Subcutaneous abdominal adipose tissue (tissue), 5 donors: Measurements from ENCODE around the gene PCDHGB2.

ENCODE experiments used
- H3K27ac ChIP-seq: one replicate; pipeline ENCODE4 v1.7.0; 2013; ENCODE audit warnings: low read depth, mild to moderate bottlenecking, inconsistent platforms, low read length, moderate library complexity
- H3K27me3 ChIP-seq, 5 donors: one replicate each; pipeline ENCODE4 v1.7.0; 2013; ENCODE audit warnings: low read length in 5 of 5, inconsistent platforms in 1 of 5; ENCODE audit not compliant: control insufficient read depth in 5 of 5, insufficient read depth in 4 of 5
- H3K36me3 ChIP-seq, 5 donors: one replicate each; pipeline ENCODE4 v1.7.0; 2013; ENCODE audit warnings: low read length in 5 of 5; ENCODE audit not compliant: control insufficient read depth in 5 of 5, insufficient read depth in 5 of 5
- H3K4me1 ChIP-seq, 5 donors: one replicate each; pipeline ENCODE4 v1.7.0; 2013; ENCODE audit warnings: low read length in 5 of 5, mild to moderate bottlenecking in 3 of 5, moderate library complexity in 1 of 5; ENCODE audit not compliant: control insufficient read depth in 5 of 5, insufficient read depth in 5 of 5
- H3K4me3 ChIP-seq, 5 donors: one replicate each; pipeline ENCODE4 v1.7.0; 2013; ENCODE audit warnings: low read length in 5 of 5, low read depth in 1 of 5
- H3K9ac ChIP-seq, 5 donors: one replicate each; pipeline ENCODE4 v1.7.0; 2013; ENCODE audit warnings: low read length in 5 of 5, mild to moderate bottlenecking in 4 of 5, moderate library complexity in 3 of 5
- H3K9me3 ChIP-seq, 5 donors: one replicate each; pipeline ENCODE4 v1.7.0; 2013; ENCODE audit warnings: low read length in 5 of 5; ENCODE audit not compliant: control insufficient read depth in 5 of 5
- donor health status: healthy.
- donor health status: healthy.
- donor health status: healthy.
- donor health status: healthy.
- donor health status: healthy.

Gene PCDHGB2

DNA sequence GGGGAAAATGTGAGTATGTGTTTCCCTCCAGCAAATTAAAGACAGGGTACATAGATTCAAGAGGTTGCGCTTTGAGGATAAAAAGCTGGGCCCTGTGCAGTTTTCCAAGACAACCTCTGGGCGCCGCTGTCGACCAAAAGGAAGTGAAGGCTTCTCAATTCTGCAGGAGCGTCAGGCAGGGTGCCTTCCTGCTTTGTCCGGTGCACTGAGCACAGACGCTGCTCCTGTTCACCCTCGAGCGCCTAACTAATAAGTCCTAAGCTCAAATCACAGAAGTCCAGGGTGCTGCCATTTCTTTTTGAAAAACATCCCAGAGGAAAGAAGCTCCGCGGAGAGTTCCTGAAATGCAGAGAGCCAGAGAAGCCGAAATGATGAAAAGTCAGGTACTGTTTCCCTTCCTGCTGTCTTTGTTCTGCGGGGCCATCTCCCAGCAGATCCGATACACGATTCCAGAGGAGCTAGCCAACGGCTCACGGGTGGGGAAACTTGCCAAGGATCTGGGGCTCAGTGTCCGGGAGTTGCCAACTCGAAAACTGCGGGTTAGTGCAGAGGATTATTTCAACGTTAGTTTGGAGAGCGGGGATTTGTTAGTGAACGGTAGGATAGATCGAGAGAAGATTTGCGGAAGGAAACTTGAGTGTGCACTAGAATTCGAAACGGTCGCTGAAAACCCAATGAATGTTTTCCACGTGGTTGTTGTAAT is 9.7 kb upstream of the PCDHGB2 start, which contains the start of gene PCDHGB1:
Gene PCDHGB1 (plus strand): TSS at position 183 of the 703 bp plus-strand sequence. CDS start 162 bp downstream, at position 345.
- peaks cover 26 to 60% (median 52%) of the 10 kb centered on the region in 5 donors for H3K9me3 ChIP-seq

DNA sequence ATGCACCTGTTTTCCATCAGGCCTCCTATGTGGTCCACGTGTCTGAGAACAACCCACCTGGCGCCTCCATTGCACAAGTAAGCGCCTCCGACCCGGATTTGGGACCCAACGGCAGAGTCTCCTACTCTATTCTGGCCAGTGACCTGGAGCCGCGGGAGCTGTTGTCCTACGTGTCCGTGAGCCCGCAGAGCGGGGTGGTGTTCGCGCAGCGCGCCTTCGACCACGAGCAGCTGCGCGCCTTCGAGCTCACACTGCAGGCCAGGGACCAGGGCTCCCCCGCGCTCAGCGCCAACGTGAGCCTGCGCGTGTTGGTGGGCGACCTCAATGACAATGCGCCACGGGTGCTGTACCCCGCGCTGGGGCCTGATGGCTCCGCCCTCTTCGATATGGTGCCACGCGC is 8.2 kb upstream of the PCDHGB2 start:
- peak overlapping the region in 3 of 5 donors; percentile 14 to 35 (median 25) for H3K4me3 ChIP-seq
- H3K27ac ChIP-seq: no peak overlapping the region
- peaks cover 36 to 70% (median 58%) of the 10 kb centered on the region in 5 donors for H3K9me3 ChIP-seq

More for the DNA sequence above, 9.7 kb upstream of the PCDHGB2 start, which contains the start of gene PCDHGB1:
- H3K36me3 ChIP-seq: no peaks in the 10 kb centered on the region
- peaks cover 0 to 17% (median 6%) of the 10 kb centered on the region in 5 donors for H3K27me3 ChIP-seq
- no peak within 1 kb of the TSS for H3K27ac ChIP-seq
- no peak within 1 kb of the TSS for H3K9ac ChIP-seq
- peak within 1 kb of the TSS; percentile 34 to 63 (median 39) for H3K4me3 ChIP-seq
- H3K4me1 ChIP-seq: peaks cover 0 to 6% (median 2%) of the 10 kb centered on the region in 5 donors

DNA sequence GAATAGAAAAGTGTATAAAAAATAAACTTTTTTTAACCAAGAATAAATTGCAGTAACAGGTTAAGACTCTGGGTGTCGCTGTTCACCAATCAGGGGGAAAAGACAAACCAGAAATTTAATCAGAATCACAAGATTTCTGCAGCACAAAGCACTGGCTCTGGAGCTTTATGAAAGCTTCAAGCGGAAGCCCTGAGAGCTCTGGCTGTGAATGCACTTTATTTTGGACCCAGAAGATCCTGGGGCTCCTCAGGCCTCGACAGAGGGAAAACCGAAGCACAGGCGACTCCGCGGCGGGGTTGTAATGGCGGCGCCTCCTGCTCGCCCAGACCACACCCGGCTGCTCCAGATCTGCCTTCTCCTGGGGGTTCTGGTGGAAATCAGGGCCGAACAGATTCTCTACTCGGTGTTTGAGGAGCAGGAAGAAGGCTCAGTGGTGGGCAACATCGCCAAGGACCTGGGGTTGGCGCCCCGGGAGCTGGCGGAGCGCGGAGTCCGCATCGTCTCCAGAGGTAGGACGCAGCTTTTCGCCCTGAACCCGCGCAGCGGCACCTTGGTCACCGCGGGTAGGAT is 4.8 kb upstream of the PCDHGB2 start, which contains the start of gene PCDHGA4:
Gene PCDHGA4 (plus strand): TSS at position 122 of the 570 bp plus-strand sequence. CDS start 87 bp downstream, at position 209.
- Histone ChIP-seq H3K36me3 (no peaks in the 10 kb centered on the region), H3K27ac (no peak within 1 kb of the TSS)

More for the DNA sequence above, 8.2 kb upstream of the PCDHGB2 start:
- peaks cover 0 to 18% (median 6%) of the 10 kb centered on the region in 5 donors for H3K27me3 ChIP-seq
- H3K36me3 ChIP-seq: no peaks in the 10 kb centered on the region
- no peak overlapping the region for H3K9ac ChIP-seq
- H3K4me1 ChIP-seq: peaks cover 0 to 11% (median 8%) of the 10 kb centered on the region in 5 donors

DNA sequence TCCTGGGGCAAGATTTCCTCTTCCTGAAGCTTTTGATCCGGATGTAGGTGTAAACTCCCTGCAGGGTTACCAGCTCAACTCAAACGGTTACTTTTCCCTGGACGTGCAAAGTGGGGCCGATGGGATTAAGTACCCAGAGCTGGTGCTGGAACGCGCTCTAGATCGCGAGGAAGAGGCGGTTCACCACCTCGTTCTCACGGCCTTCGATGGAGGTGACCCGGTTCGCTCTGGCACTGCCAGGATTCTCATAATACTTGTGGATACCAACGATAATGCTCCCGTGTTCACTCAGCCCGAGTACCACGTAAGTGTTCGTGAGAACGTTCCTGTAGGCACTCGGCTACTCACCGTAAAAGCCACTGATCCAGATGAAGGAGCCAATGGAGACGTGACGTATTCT is 4.2 kb upstream of the PCDHGB2 start:
- Histone ChIP-seq H3K9me3 (peaks cover 45 to 78% (median 65%) of the 10 kb centered on the region in 5 donors), H3K4me1 (peaks cover 0 to 11% (median 7%) of the 10 kb centered on the region in 5 donors), H3K4me3 (peak overlapping the region; percentile 43 to 60 (median 56)), H3K27me3 (peaks cover 0 to 17% (median 6%) of the 10 kb centered on the region in 5 donors), H3K9ac (no peak overlapping the region), H3K27ac (no peak overlapping the region), H3K36me3 (no peaks in the 10 kb centered on the region)

More for the DNA sequence above, 4.8 kb upstream of the PCDHGB2 start, which contains the start of gene PCDHGA4:
- H3K9ac ChIP-seq: no peak within 1 kb of the TSS
- H3K9me3 ChIP-seq: peaks cover 43 to 77% (median 65%) of the 10 kb centered on the region in 5 donors
- peak within 1 kb of the TSS; percentile 43 to 62 (median 57) for H3K4me3 ChIP-seq
- H3K27me3 ChIP-seq: peaks cover 0 to 19% (median 6%) of the 10 kb centered on the region in 5 donors
- H3K4me1 ChIP-seq: peaks cover 0 to 11% (median 9%) of the 10 kb centered on the region in 5 donors

DNA sequence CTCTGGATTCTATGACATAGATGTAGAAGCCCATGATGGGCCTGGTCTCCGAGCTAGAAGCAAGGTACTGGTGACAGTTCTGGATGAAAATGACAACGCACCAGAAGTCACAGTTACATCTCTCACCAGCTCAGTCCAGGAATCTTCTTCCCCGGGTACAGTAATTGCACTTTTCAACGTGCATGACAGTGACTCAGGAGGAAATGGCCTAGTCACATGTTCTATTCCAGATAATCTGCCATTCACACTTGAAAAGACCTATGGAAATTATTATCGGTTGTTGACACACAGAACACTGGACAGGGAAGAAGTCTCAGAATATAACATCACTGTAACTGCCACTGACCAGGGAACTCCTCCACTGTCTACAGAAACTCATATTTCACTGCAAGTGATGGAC is 3.7 kb upstream of the PCDHGB2 start:
- H3K27ac ChIP-seq: no peak overlapping the region
- H3K4me3 ChIP-seq: peak overlapping the region in 4 of 5 donors; percentile 39 to 60 (median 54)
- H3K36me3 ChIP-seq: no peaks in the 10 kb centered on the region
- H3K4me1 ChIP-seq: peaks cover 0 to 11% (median 7%) of the 10 kb centered on the region in 5 donors
- peaks cover 45 to 78% (median 65%) of the 10 kb centered on the region in 5 donors for H3K9me3 ChIP-seq
- peaks cover 0 to 12% (median 6%) of the 10 kb centered on the region in 5 donors for H3K27me3 ChIP-seq
- H3K9ac ChIP-seq: no peak overlapping the region

DNA sequence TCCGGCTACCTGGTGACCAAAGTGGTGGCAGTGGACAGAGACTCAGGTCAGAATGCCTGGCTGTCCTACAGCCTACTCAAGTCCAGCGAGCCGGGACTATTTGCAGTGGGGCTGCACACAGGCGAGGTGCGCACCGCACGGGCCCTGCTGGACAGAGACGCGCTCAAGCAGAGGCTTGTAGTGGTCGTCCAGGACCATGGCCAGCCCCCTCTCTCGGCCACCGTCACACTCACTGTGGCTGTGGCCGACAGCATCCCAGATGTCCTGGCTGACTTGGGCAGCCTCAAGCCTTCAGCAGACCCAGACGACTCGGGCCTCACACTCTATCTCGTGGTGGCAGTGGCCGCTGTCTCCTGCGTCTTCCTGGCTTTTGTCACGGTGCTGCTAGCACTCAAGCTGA is 2.8 kb upstream of the PCDHGB2 start:
- peaks cover 44 to 79% (median 65%) of the 10 kb centered on the region in 5 donors for H3K9me3 ChIP-seq
- H3K27ac ChIP-seq: no peak overlapping the region
- peaks cover 0 to 6% (median 0%) of the 10 kb centered on the region in 5 donors for H3K27me3 ChIP-seq
- no peaks in the 10 kb centered on the region for H3K36me3 ChIP-seq
- H3K4me3 ChIP-seq: peak overlapping the region; percentile 33 to 43 (median 38)
- no peak overlapping the region for H3K9ac ChIP-seq
- H3K4me1 ChIP-seq: peaks cover 0 to 11% (median 7%) of the 10 kb centered on the region in 5 donors

DNA sequence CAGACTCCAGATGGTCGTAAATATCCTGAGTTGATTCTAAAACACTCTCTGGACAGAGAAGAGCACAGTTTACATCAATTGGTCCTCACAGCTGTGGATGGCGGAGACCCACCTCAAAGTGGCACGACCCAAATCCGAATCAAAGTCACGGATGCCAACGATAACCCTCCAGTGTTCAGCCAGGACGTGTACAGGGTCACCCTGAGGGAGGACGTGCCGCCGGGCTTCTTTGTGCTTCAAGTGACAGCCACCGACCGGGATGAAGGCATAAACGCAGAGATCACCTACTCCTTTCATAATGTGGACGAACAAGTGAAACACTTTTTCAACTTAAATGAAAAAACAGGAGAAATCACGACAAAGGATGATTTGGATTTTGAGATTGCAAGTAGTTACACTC is 891 bp downstream of the PCDHGB2 start:
- Histone ChIP-seq H3K9ac (no peak overlapping the region), H3K36me3 (no peaks in the 10 kb centered on the region), H3K9me3 (peaks cover 57 to 88% (median 79%) of the 10 kb centered on the region in 5 donors)

DNA sequence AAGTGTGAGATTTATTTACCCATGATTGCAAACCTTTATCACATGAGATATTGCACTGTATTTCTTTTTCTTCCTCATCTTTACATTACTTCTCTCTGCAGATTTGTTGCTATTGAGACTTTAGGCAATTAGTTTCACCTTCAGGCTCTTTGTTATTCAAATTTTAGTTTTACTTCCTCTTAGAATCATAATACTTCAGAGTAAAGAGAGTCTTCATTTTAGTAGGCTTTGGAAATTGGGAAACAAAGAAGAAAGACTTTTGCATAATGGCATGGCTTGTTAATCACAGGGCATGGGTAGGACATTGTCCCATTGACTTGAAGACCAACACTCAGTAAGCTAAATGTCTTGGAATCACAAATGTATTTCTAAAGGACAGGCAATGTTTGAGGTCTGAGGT is 2.9 kb downstream of the PCDHGB2 start:
- Histone ChIP-seq H3K27me3 (peaks cover 0 to 16% (median 11%) of the 10 kb centered on the region in 5 donors), H3K4me1 (peaks cover 0 to 3% (median 0%) of the 10 kb centered on the region in 5 donors), H3K9ac (no peak overlapping the region), H3K9me3 (peaks cover 48 to 79% (median 74%) of the 10 kb centered on the region in 5 donors), H3K4me3 (peak overlapping the region in 3 of 5 donors; percentile 20 to 49 (median 38)), H3K36me3 (no peaks in the 10 kb centered on the region), H3K27ac (no peak overlapping the region)

More for the DNA sequence above, 891 bp downstream of the PCDHGB2 start:
- Histone ChIP-seq H3K27me3 (peaks cover 0 to 15% (median 5%) of the 10 kb centered on the region in 5 donors), H3K27ac (no peak overlapping the region), H3K4me3 (peak overlapping the region; percentile 18 to 63 (median 47)), H3K4me1 (peaks cover 0 to 3% (median 0%) of the 10 kb centered on the region in 5 donors)

DNA sequence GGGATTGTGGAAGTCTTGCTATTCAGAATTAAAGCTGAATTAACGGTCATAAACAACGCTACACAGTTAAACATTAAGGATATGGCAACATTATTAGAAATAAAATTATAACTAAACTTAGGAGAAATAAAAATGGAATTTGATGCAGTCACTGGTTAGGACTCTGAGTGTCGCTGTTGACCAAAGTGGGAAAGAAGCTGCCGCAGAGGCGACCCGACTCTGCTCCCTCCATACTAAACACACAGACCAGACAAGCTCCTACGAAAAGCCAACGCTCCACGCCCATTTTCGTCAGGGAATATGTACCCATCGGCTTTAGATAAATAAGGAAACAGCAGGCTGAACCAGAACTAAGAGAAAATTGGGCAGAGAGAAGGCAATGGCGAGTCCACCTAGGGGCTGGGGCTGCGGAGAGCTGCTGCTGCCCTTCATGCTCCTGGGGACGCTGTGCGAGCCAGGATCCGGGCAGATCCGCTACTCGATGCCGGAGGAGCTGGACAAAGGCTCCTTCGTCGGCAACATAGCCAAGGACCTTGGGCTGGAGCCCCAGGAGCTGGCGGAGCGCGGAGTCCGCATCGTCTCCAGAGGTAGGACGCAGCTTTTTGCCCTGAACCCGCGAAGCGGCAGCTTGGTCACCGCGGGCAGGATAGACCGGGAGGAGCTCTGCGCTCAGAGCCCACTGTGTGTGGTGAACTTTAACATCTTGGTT is 4.3 kb downstream of the PCDHGB2 start, which contains the start of gene PCDHGA5:
Gene PCDHGA5 (plus strand): TSS at position 211 of the 709 bp plus-strand sequence. CDS start 169 bp downstream, at position 380.
- Histone ChIP-seq H3K9me3 (peaks cover 46 to 76% (median 68%) of the 10 kb centered on the region in 5 donors), H3K9ac (no peak within 1 kb of the TSS), H3K36me3 (no peaks in the 10 kb centered on the region), H3K4me3 (peak within 1 kb of the TSS; percentile 46 to 61 (median 50)), H3K27ac (no peak within 1 kb of the TSS), H3K27me3 (peaks cover 0 to 16% (median 11%) of the 10 kb centered on the region in 5 donors), H3K4me1 (peaks cover 0 to 3% (median 0%) of the 10 kb centered on the region in 5 donors)
